ENCODE measurements around the gene SNCAIP. TPM values are rescaled to one million over a fixed set of nuclear protein-coding genes. Genes with fewer than 3 reads are reported as not detected.

The SNCAIP gene
- total RNA-seq: 10 to 100 TPM in 1 of 4 donors, 1 to 10 TPM in 1, under 1 TPM in 2; 0.57 to 12.4 (median 1.7) TPM

DNA sequence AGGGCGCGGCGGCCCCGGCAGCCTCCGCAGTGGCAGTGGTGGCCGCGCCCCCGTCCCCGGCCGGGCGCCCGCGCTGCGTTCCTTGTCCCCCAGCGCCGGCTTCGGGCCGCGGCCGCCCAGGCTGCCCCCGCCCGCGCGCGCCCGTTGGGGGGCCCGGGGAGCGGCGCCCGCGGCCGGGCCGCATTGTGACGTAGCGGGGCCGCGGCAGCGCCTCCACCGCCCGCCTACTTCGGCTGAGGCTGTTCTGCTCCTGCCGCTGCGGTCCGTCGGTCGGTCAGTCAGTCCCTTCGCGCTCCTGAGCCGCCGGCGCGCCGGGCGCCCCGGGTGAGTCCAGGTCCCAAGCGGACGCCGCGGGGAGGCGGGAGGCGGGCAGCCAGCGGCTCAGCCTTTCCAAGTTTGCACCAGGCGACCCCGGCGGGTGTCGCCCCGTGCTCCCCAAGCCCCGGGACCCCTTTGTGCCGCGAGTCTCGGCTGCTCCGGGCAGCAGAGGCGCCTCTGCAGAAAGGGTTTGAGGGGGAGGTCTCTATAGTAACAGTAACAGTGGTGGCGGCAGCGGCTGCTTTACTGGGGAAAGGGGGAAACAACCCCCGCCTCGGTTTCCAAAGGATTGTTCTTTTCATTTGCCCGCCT is at the start of gene SNCAIP:
TSS of gene SNCAIP (plus strand) at position 277 of the 630 bp plus-strand sequence. CDS start 78,898 bp downstream, outside the sequence.
- Histone ChIP-seq H3K9me3 (no peaks in the 10 kb centered on the region), H3K27ac (peak within 1 kb of the TSS in 3 of 4 donors; percentile 46 to 60 (median 60)), H3K36me3 (no peaks in the 10 kb centered on the region), H3K4me1 (peaks cover 0 to 9% (median 0%) of the 10 kb centered on the region in 4 donors), H3K27me3 (no peaks in the 10 kb centered on the region), H3K4me3 (peak within 1 kb of the TSS; percentile 27 to 60 (median 48))
- DNase-seq: peak in 2 of 3 donors; percentile 50 to 53
- no peak for TF ChIP-seq POLR2A (IDR thresholded peaks at IDR 0.05)
- TF ChIP-seq, protein P1, sequence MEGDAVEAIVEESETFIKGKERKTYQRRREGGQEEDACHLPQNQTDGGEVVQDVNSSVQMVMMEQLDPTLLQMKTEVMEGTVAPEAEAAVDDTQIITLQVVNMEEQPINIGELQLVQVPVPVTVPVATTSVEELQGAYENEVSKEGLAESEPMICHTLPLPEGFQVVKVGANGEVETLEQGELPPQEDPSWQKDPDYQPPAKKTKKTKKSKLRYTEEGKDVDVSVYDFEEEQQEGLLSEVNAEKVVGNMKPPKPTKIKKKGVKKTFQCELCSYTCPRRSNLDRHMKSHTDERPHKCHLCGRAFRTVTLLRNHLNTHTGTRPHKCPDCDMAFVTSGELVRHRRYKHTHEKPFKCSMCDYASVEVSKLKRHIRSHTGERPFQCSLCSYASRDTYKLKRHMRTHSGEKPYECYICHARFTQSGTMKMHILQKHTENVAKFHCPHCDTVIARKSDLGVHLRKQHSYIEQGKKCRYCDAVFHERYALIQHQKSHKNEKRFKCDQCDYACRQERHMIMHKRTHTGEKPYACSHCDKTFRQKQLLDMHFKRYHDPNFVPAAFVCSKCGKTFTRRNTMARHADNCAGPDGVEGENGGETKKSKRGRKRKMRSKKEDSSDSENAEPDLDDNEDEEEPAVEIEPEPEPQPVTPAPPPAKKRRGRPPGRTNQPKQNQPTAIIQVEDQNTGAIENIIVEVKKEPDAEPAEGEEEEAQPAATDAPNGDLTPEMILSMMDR (IDR thresholded peaks at IDR 0.05): no peak

GRCh38 chr5:122263352-122264030 is 48.5 kb upstream of the SNCAIP start:
- Histone ChIP-seq H3K4me3 (no peak overlapping the region), H3K36me3 (no peaks in the 10 kb centered on the region), H3K4me1 (no peaks in the 10 kb centered on the region), H3K9me3 (no peaks in the 10 kb centered on the region), H3K27me3 (no peaks in the 10 kb centered on the region), H3K27ac (no peak overlapping the region)
- DNase-seq: no peak
- TF ChIP-seq, protein P1 (IDR thresholded peaks at IDR 0.05): no peak
- TF ChIP-seq POLR2A (IDR thresholded peaks at IDR 0.05): no peak

- Histone ChIP-seq H3K4me3 (no peak overlapping the region), H3K9me3 (no peaks in the 10 kb centered on the region), H3K4me1 (no peaks in the 10 kb centered on the region), H3K27ac (no peak overlapping the region), H3K36me3 (no peaks in the 10 kb centered on the region), H3K27me3 (no peaks in the 10 kb centered on the region)
- no peak for DNase-seq
- TF ChIP-seq POLR2A (IDR thresholded peaks at IDR 0.05): no peak
- TF ChIP-seq, protein P1 (IDR thresholded peaks at IDR 0.05): no peak
Measured at GRCh38 chr5:122264610-122265009, 47.4 kb upstream of the SNCAIP start.

- no peak for DNase-seq
- H3K4me1 ChIP-seq: no peaks in the 10 kb centered on the region
- no peaks in the 10 kb centered on the region for H3K9me3 ChIP-seq
- no peaks in the 10 kb centered on the region for H3K36me3 ChIP-seq
- no peaks in the 10 kb centered on the region for H3K27me3 ChIP-seq
- TF ChIP-seq, protein P1 (IDR thresholded peaks at IDR 0.05): no peak
- TF ChIP-seq POLR2A (IDR thresholded peaks at IDR 0.05): no peak
- no peak overlapping the region for H3K27ac ChIP-seq
- no peak overlapping the region for H3K4me3 ChIP-seq
Measured at GRCh38 chr5:122267185-122267584, 44.9 kb upstream of the SNCAIP start.

DNA sequence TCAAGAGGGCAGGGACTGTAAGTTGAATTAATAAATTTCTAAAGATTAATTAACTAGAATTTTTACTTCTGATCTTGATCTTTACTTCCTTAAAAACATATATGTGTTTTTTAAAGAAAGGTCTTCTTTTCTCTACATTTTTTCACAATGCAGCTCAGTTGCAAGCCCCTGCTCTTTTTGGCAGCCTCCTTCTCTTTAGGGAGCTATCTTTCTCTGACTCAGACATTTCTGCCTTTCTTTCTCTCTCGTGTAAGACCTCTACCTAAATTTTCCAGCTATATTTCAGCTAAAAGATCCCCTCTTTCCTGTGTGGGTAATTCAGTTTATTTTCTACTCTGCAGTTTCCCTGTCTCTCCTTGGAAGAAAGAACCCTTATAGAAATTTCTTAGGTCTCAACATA is 38.3 kb upstream of the SNCAIP start:
- no peak for TF ChIP-seq POLR2A (IDR thresholded peaks at IDR 0.05)
- TF ChIP-seq, protein P1 (IDR thresholded peaks at IDR 0.05): no peak
- H3K36me3 ChIP-seq: no peaks in the 10 kb centered on the region
- no peak overlapping the region for H3K27ac ChIP-seq
- no peaks in the 10 kb centered on the region for H3K4me1 ChIP-seq
- no peak overlapping the region for H3K4me3 ChIP-seq
- H3K9me3 ChIP-seq: no peaks in the 10 kb centered on the region
- H3K27me3 ChIP-seq: no peaks in the 10 kb centered on the region
- DNase-seq: no peak
